Liver (tissue), 9 donors: ENCODE data around the gene TPGS2. TPM values are rescaled to one million over a fixed set of nuclear protein-coding genes. Genes with fewer than 3 reads are reported as not detected.

Experiments
- DNase-seq: peaks from one replicate; pipeline ENCODE4 v3.0.0-alpha.2; 2017; ENCODE audit warnings: low spot score
- H3K27ac ChIP-seq, 2 donors: one replicate each; pipeline ENCODE4 v1.7.0; 2013; ENCODE audit warnings: inconsistent platforms in 2 of 2, low read length in 2 of 2, control low read depth in 1 of 2, low read depth in 1 of 2, mild to moderate bottlenecking in 1 of 2
- H3K27me3 ChIP-seq, 4 donors: one replicate each; pipeline versions ENCODE4 v1.6.1 to v1.7.0; 2013; ENCODE audit warnings: low read length in 3 of 4, inconsistent platforms in 1 of 4, mild to moderate bottlenecking in 1 of 4, moderate library complexity in 1 of 4; ENCODE audit not compliant: control insufficient read depth in 4 of 4, insufficient read depth in 4 of 4
- H3K36me3 ChIP-seq, 4 donors: one replicate each; pipeline versions ENCODE4 v1.6.1 to v1.7.0; 2013; ENCODE audit warnings: low read length in 3 of 4, mild to moderate bottlenecking in 3 of 4, low read depth in 1 of 4, moderate library complexity in 1 of 4; ENCODE audit not compliant: control insufficient read depth in 4 of 4, insufficient read depth in 3 of 4
- H3K4me1 ChIP-seq, 4 donors: one replicate each; pipeline versions ENCODE4 v1.6.1 to v1.7.0; 2013; ENCODE audit warnings: low read length in 3 of 4, mild to moderate bottlenecking in 3 of 4, moderate library complexity in 1 of 4; ENCODE audit not compliant: control insufficient read depth in 4 of 4, insufficient read depth in 4 of 4
- H3K4me3 ChIP-seq, 3 donors: one replicate each; pipeline versions ENCODE4 v1.6.1 to v1.7.0; 2013; ENCODE audit warnings: low read length in 3 of 3, control low read depth in 1 of 3, low read depth in 1 of 3, mild to moderate bottlenecking in 1 of 3
- H3K9ac ChIP-seq, 2 donors: one replicate each; pipeline ENCODE4 v1.7.0; 2013; ENCODE audit warnings: low read length in 2 of 2, mild to moderate bottlenecking in 2 of 2, moderate library complexity in 2 of 2, control low read depth in 1 of 2, low read depth in 1 of 2
- H3K9me3 ChIP-seq, 4 donors: one replicate each; pipeline versions ENCODE4 v1.6.1 to v1.7.0; 2013; ENCODE audit warnings: low read length in 3 of 4; ENCODE audit not compliant: control insufficient read depth in 4 of 4
- ATF3 ChIP-seq: IDR thresholded peaks from 2 replicates; pipeline ENCODE4 v1.6.1; 2016; ENCODE audit warnings: antibody characterized with exemption
- CTCF ChIP-seq: fragments of 150-350 bp; IDR thresholded peaks from 2 replicates; pipeline ENCODE4 v1.5.1; 2017; ENCODE audit warnings: improper control_type of control experiment, low read depth, low read length; ENCODE audit not compliant: missing input control
- EGR1 ChIP-seq, 2 donors: IDR thresholded peaks; 2 replicates each; pipeline ENCODE4 v1.6.1; 2016 to 2018; ENCODE audit warnings: antibody characterized with exemption in 2 of 2, low read depth in 2 of 2
- FOXA1 ChIP-seq: IDR thresholded peaks from 2 replicates; pipeline ENCODE4 v1.6.1; 2016; ENCODE audit warnings: antibody characterized with exemption
- FOXA2 ChIP-seq: IDR thresholded peaks from 2 replicates; pipeline ENCODE4 v1.6.1; 2016; ENCODE audit warnings: antibody characterized with exemption
- GABPA ChIP-seq, 2 donors: IDR thresholded peaks in 1 of 2; conservative IDR thresholded peaks in 1 of 2; 2 replicates each; pipeline ENCODE4 v1.6.1; 2016; ENCODE audit warnings: antibody characterized with exemption in 2 of 2, mild to moderate bottlenecking in 1 of 2, moderate library complexity in 1 of 2
- HNF4A ChIP-seq, 2 donors: conservative IDR thresholded peaks; 2 replicates each; pipeline ENCODE4 v1.6.1; 2016; ENCODE audit warnings: antibody characterized with exemption in 2 of 2, mild to moderate bottlenecking in 2 of 2
- HNF4G ChIP-seq: IDR thresholded peaks from 2 replicates; pipeline ENCODE4 v1.6.1; 2016; ENCODE audit warnings: antibody characterized with exemption
- JUND ChIP-seq, 2 donors: IDR thresholded peaks; 2 replicates each; pipeline ENCODE4 v1.6.1; 2016; ENCODE audit warnings: antibody characterized with exemption in 2 of 2
- MAX ChIP-seq: IDR thresholded peaks from 2 replicates; pipeline ENCODE4 v1.6.1; 2016; ENCODE audit warnings: antibody characterized with exemption
- NR2F2 ChIP-seq: IDR thresholded peaks from 2 replicates; pipeline ENCODE4 v1.6.1; 2016; ENCODE audit warnings: antibody characterized with exemption
- RAD21 ChIP-seq, 2 donors: IDR thresholded peaks; 2 replicates each; pipeline ENCODE4 v1.6.1; 2016; ENCODE audit warnings: antibody characterized with exemption in 2 of 2, mild to moderate bottlenecking in 2 of 2
- RXRA ChIP-seq, 2 donors: IDR thresholded peaks; 2 replicates each; pipeline ENCODE4 v1.6.1; 2017 to 2018; ENCODE audit warnings: antibody characterized with exemption in 2 of 2, mild to moderate bottlenecking in 1 of 2
- SP1 ChIP-seq: IDR thresholded peaks from 2 replicates; pipeline ENCODE4 v1.6.1; 2018; ENCODE audit warnings: antibody characterized with exemption, mild to moderate bottlenecking
- TAF1 ChIP-seq: conservative IDR thresholded peaks from 2 replicates; pipeline ENCODE4 v1.6.1; 2016; ENCODE audit warnings: antibody characterized with exemption, mild to moderate bottlenecking
- YY1 ChIP-seq: IDR thresholded peaks from 2 replicates; pipeline ENCODE4 v1.6.1; 2016; ENCODE audit warnings: antibody characterized with exemption, mild to moderate bottlenecking
- WGBS: extraction: QIAGEN DNeasy Blood & Tissue Kit; methylation state at CpG from one replicate; pipeline ENCODE4 v1.1.7; 2013; 5-methylcytosine and 5-hydroxymethylcytosine counted together
- polyA plus RNA-seq, 2 donors: library from polyadenylated mRNA; stranded (reverse) in 1 of 2; unstranded in 1 of 2; fragments of 200-250 nt in 1 of 2; fragments of >200 nt in 1 of 2; fragmentation: Nextera tagmentation in 1 of 2; extraction: Ambion mirVana in 1 of 2; gene quantifications; one replicate each; pipeline versions ENCODE4 v1.2.1 to v1.2.3, GENCODE V29; 2013 to 2015
- total RNA-seq, 2 donors: library from RNA; depleted of rRNA; stranded (reverse); fragments of >200 nt; gene quantifications; one replicate each; pipeline ENCODE4 v1.2.3, GENCODE V29; 2014
- donor health status: healthy.
- donor health status: healthy.
- donor health status: healthy.
- donor health status: healthy.
- donor health status: healthy.

Gene TPGS2
- total and polyA plus RNA-seq, 4 donors: 20.2 to 57.4 (median 21.2) TPM

- H3K9me3 ChIP-seq: no peaks in the 10 kb centered on the region
- no peak overlapping the region for H3K9ac ChIP-seq
- H3K4me3 ChIP-seq: no peak overlapping the region
- H3K4me1 ChIP-seq: no peaks in the 10 kb centered on the region
- WGBS: 86% methylated on average over 1 of the region's 1 CpG
- peaks cover 0 to 9% (median 0%) of the 10 kb centered on the region in 4 donors for H3K36me3 ChIP-seq
- H3K27ac ChIP-seq: no peak overlapping the region
- no peak for DNase-seq
- no peak for TF ChIP-seq FOXA1
- TF ChIP-seq GABPA (IDR thresholded peaks at IDR 0.05 in 1 of 2, conservative IDR thresholded peaks at IDR 0.05 in 1 of 2): no peak
- TF ChIP-seq FOXA2: no peak
- TF ChIP-seq ATF3: no peak
- no peak for TF ChIP-seq RAD21 (IDR thresholded peaks at IDR 0.05)
- no peak for TF ChIP-seq HNF4A (conservative IDR thresholded peaks at IDR 0.05)
- no peak for TF ChIP-seq SP1
- TF ChIP-seq NR2F2: no peak
- TF ChIP-seq RXRA (IDR thresholded peaks at IDR 0.05): no peak
- no peak for TF ChIP-seq CTCF
- no peak for TF ChIP-seq JUND (IDR thresholded peaks at IDR 0.05)
- TF ChIP-seq YY1: no peak
- TF ChIP-seq MAX: no peak
- no peaks in the 10 kb centered on the region for H3K27me3 ChIP-seq
Measured at GRCh38 chr18:36850527-36851201, 21.9 kb upstream of the TPGS2 start.

GRCh38 chr18:36849288-36850006, 20.6 kb upstream of the TPGS2 start:
- H3K27me3 ChIP-seq: no peaks in the 10 kb centered on the region
- no peaks in the 10 kb centered on the region for H3K9me3 ChIP-seq
- TF ChIP-seq RAD21 (IDR thresholded peaks at IDR 0.05) (no peak), YY1 (no peak), MAX (no peak), GABPA (IDR thresholded peaks at IDR 0.05 in 1 of 2, conservative IDR thresholded peaks at IDR 0.05 in 1 of 2) (no peak), CTCF (no peak), EGR1 (IDR thresholded peaks at IDR 0.05; ENCODE audit: low read depth in 2 of 2) (no peak), SP1 (no peak), HNF4G (no peak), TAF1 (no peak), NR2F2 (no peak), JUND (IDR thresholded peaks at IDR 0.05) (no peak)
- DNase-seq: no peak
- no peak overlapping the region for H3K4me3 ChIP-seq
- peaks cover 0 to 9% (median 0%) of the 10 kb centered on the region in 4 donors for H3K36me3 ChIP-seq
- H3K4me1 ChIP-seq: peaks cover 0 to under 1% (median 0%) of the 10 kb centered on the region in 4 donors
- 85% methylated on average over 2 of the region's 2 CpGs for WGBS
- no peak overlapping the region for H3K9ac ChIP-seq
- no peak overlapping the region for H3K27ac ChIP-seq
